Upper lobe of left lung (tissue), 4 donors: ENCODE data around the gene WDR19.

ENCODE experiments used
- EP300 ChIP-seq, 4 donors: sonication (generic); formaldehyde crosslinking; IDR thresholded peaks; one replicate each; pipeline ENCODE4 v1.5.1; 2017; ENCODE audit warnings: antibody characterized with exemption in 4 of 4, control low read depth in 2 of 4
- TF ChIP-seq, protein P1 (sequence below), 6 experiments: fragments of 450-650 bp in 4 of 6; fragments of 200-600 bp in 2 of 6; sonication (generic) in 2 of 6; IDR thresholded peaks; one replicate each; pipeline ENCODE4 v1.5.1; 2016 to 2019; ENCODE audit warnings: antibody characterized with exemption in 6 of 6

DNA sequence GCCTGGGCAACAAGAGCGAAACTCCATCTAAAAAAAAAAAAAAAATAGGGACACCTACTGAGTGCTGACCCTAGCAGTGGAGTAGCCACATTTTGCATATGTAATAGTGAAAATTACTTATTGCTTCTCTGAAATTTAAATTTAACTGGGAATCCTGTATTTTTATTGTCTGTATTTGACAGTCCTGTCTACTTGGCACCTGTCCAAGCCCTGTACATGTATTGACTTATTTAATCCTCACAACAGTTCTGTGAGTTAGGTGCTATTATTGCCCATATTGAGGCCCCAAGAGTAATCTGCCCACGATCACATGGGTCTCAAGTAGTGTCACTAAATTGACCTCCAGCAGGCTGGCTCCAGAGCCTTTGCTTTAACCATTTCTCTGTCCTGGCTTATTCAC is 81.6 kb downstream of the WDR19 start:
- TF ChIP-seq EP300 (IDR thresholded peaks at IDR 0.05) = no peak
- TF ChIP-seq, protein P1, sequence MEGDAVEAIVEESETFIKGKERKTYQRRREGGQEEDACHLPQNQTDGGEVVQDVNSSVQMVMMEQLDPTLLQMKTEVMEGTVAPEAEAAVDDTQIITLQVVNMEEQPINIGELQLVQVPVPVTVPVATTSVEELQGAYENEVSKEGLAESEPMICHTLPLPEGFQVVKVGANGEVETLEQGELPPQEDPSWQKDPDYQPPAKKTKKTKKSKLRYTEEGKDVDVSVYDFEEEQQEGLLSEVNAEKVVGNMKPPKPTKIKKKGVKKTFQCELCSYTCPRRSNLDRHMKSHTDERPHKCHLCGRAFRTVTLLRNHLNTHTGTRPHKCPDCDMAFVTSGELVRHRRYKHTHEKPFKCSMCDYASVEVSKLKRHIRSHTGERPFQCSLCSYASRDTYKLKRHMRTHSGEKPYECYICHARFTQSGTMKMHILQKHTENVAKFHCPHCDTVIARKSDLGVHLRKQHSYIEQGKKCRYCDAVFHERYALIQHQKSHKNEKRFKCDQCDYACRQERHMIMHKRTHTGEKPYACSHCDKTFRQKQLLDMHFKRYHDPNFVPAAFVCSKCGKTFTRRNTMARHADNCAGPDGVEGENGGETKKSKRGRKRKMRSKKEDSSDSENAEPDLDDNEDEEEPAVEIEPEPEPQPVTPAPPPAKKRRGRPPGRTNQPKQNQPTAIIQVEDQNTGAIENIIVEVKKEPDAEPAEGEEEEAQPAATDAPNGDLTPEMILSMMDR (IDR thresholded peaks at IDR 0.05) = no peak
